Activated naive CD8-positive, alpha-beta T cell treated with anti-CD3 and anti-CD28 coated beads, Interleukin-2, amount 10 ng/mL, durations not matched to agents 7 days and 5 days (primary cell): Measurements from ENCODE around the gene SCLY. TPM values are rescaled to one million over a fixed set of nuclear protein-coding genes. Genes with fewer than 3 reads are reported as not detected.

Experiments
- ATAC-seq: fragments of 150-1000 bp; cut with Tn5 transposase; one replicate; pipeline ENCODE4 v1.10.0; 2021; ENCODE audit warnings: low read depth, moderate library complexity
- POLR2A ChIA-PET: fragments of 350-600 bp; sonication (Branson Sonifier 250); formaldehyde crosslinking; loops from one replicate; lab custom pipeline; 2021; ENCODE audit warnings: antibody characterized with exemption; lab: Charles Lee
- DNase-seq: peaks from one replicate; pipeline ENCODE4 v3.0.0; 2021
- H3K27ac Mint-ChIP-seq: one replicate; pipeline ENCODE4 v1.8.0; 2022; ENCODE audit warnings: mild to moderate bottlenecking, mixed read lengths
- H3K27me3 Mint-ChIP-seq: one replicate; pipeline ENCODE4 v1.8.0; 2022; ENCODE audit warnings: mild to moderate bottlenecking, moderate library complexity, mixed read lengths
- H3K36me3 Mint-ChIP-seq: one replicate; pipeline ENCODE4 v1.8.0; 2021; ENCODE audit warnings: mild to moderate bottlenecking, mixed read lengths
- H3K4me1 Mint-ChIP-seq: one replicate; pipeline ENCODE4 v1.8.0; 2021; ENCODE audit warnings: mixed read lengths
- H3K4me3 Mint-ChIP-seq: one replicate; pipeline ENCODE4 v1.8.0; 2022; ENCODE audit warnings: mild to moderate bottlenecking, moderate library complexity, mixed read lengths
- H3K9me3 Mint-ChIP-seq: one replicate; pipeline ENCODE4 v1.8.0; 2021; ENCODE audit warnings: mixed read lengths
- total RNA-seq, 2 experiments: library from RNA; stranded (reverse); gene quantifications; one replicate each; pipeline ENCODE4 v1.2.3, GENCODE V29; 2021

The SCLY gene
- total RNA-seq, 2 experiments from 2014 or later, result 27.8 to 30.6 TPM

DNA sequence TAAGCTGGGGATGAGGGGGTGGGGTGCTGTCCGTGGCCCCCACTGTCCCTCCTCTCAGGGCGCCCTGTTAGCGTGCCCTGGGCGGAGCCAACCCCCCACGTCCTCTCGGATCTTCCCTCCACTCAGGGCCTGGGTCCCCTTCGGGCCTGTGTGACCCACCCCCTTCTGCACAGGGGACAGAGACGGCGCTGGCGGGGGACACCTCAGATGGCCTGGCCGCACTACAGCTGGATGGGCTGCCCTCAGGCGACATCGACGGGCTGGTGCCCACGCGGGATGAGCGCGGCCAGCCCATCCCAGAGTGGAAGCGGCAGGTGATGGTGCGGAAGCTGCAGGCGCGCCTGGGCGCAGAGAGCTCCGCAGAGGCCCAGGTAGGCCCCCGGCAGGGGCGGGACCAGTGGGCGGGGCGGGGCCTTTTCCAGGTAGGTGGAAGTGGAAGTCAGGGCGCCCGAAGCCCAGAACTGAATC, 67.8 kb downstream of the SCLY start:
- Mint-ChIP-seq H3K9me3 (no peaks in the 10 kb centered on the region), H3K27ac (no peak overlapping the region), H3K4me3 (no peak overlapping the region), H3K4me1 (peaks cover 2% of the 10 kb centered on the region), H3K36me3 (no peaks in the 10 kb centered on the region), H3K27me3 (peaks cover 3% of the 10 kb centered on the region)
- no peak for DNase-seq
- no peak for ATAC-seq
- POLR2A ChIA-PET, result no interaction called here

DNA sequence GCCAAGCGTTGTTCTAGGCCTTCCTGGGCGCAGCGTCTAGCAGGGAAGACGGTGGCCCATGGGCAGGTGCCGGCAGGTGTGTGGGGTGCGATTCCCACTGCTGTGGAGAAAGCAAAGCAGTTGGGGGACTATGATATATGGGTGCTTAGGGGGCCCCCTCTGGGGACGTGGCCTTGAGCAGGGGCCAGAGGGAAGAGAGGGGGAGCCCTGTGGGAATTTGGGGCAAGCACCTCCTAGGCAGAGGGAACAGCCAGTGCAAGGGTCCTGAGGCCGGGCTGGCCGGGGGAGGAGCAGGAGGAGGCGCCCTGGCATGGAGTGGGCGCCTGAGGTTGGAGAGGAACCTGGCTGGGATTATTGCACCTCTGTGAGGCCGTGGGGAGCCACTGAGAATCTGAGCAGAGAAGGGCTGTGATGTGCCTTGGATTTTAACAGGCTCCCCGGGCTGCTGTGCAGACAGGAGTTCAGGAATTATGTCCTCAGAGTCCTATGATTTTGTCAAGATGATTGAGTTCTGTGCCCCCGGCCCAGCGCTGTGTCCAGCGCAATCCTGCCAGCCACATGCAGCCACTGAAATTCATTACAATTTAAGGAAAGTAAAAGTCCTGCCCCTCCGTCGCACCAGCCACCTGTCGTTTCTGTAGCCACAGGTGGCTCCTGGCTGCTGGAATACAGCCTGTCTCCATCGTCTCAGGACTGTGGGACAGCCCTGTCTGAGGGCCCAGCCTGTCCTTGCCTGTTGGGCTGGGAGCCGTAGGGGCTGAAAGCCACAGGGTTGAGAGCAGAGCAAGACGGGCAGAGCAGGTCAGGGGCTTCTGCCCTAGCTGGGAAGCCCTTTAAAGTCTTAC, 68.6 kb downstream of the SCLY start:
- Mint-ChIP-seq H3K27me3 (peaks cover 3% of the 10 kb centered on the region), H3K4me3 (no peak overlapping the region), H3K4me1 (peaks cover 2% of the 10 kb centered on the region), H3K36me3 (no peaks in the 10 kb centered on the region), H3K9me3 (no peaks in the 10 kb centered on the region), H3K27ac (no peak overlapping the region)
- DNase-seq, result no peak
- POLR2A ChIA-PET, result no interaction called here
- ATAC-seq, result no peak

DNA sequence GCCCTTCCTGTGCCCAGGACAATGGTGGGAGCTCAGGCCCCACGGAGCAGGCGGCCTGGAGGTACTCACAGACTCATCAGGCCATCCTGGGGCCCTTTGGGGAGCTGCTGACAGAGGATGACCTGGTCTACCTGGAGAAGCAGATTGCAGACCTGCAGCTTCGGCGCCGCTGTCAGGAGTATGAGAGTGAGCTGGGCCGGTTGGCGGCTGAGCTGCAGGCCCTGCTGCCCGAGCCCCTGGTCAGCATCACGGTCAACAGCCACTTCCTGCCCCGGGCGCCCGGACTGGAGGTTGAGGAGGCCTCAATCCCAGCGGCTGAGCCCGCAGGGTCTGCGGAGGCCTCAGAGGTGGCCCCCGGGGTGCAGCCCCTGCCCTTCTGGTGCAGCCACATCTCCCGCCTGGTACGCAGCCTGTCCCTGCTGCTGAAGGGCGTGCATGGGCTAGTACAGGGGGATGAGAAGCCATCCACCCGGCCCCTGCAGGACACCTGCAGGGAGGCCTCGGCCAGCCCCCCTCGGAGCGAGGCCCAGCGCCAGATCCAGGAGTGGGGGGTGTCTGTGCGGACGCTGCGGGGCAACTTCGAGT, 69.4 kb downstream of the SCLY start:
- POLR2A ChIA-PET, result no interaction called here
- Mint-ChIP-seq H3K4me3 (no peak overlapping the region), H3K36me3 (no peaks in the 10 kb centered on the region), H3K9me3 (no peaks in the 10 kb centered on the region), H3K27me3 (peaks cover 3% of the 10 kb centered on the region), H3K4me1 (no peaks in the 10 kb centered on the region), H3K27ac (no peak overlapping the region)
- ATAC-seq (no peak), DNase-seq (no peak)

DNA sequence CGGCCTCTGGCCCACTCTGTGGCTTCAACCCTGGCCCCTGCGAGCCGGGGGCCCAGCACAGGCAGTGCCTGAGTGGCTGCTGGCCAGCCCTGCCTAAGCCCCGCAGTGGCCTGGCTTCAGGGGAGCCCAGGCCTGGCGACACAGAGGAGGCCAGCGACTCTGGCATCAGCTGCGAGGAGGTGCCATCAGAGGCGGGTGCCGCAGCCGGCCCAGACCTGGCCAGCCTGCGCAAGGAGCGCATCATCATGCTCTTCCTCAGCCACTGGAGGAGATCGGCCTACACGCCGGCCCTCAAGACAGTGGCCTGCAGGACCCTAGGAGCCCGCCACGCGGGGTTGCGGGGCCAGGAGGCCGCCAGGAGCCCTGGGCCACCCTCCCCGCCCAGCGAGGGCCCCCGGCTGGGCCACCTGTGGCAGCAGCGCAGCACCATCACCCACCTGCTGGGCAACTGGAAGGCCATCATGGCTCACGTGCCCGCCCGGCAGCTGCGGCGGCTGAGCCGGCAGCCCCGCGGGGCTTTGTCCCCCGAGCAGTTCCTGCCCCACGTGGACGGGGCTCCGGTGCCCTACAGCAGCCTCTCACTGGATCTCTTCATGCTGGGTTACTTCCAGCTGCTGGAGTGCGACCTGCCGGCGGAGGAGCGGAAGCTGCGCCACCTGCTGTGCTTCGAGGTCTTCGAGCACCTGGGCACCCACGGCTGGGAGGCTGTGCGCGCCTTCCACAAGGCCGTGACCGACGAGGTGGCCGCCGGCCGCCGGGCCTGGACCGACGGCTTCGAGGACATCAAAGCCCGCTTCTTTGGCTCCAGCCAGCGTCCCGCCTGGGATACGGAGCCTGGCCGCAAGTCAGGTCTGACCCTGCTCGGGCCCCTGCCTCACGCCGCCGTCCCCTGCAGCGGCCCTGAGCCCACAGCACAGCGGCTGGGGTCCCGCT, 70.2 kb downstream of the SCLY start:
- ATAC-seq (no peak), DNase-seq (no peak)
- no peaks in the 10 kb centered on the region for H3K36me3 Mint-ChIP-seq
- no peak overlapping the region for H3K27ac Mint-ChIP-seq
- H3K27me3 Mint-ChIP-seq, result peaks cover 3% of the 10 kb centered on the region
- no peaks in the 10 kb centered on the region for H3K4me1 Mint-ChIP-seq
- H3K4me3 Mint-ChIP-seq, result no peak overlapping the region
- no peaks in the 10 kb centered on the region for H3K9me3 Mint-ChIP-seq
- POLR2A ChIA-PET, result no interaction called here

DNA sequence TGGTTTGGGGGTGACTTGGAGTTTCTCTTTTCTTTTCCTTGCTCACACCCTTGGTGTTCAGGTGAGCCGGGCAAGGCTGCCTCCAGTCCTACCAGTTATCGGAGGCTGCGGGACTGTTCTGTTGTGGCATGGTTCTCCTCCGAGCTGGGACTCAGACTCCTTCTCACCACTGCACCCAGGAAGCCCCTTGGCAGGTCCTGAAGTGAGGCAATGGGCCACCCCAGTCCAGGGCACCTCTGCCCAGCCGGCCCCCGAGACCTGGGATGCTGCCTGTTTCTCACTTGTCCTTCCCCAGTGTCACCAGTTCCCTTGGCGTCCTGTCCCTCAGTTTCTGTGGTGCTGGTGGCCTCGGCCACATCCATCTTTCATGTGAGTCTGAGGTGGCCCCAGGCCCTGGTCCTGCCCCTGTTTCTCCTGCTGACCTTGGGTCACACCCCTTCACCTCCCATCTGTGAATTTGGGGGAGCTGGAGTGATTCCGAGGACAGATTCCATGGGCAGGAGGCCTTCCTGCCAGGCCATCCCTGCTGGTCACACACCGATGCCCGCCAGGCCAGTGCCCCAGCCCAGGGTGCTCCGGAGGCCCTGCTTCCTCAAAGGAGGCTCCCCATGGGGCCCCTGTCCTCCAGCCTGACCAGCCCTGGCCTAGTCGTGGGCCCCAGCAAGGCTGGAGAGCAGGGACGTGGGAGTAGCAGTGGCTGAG, 71.1 kb downstream of the SCLY start:
- ATAC-seq (no peak), DNase-seq (no peak)
- Mint-ChIP-seq H3K27ac (no peak overlapping the region), H3K9me3 (no peaks in the 10 kb centered on the region), H3K36me3 (no peaks in the 10 kb centered on the region), H3K4me1 (no peaks in the 10 kb centered on the region), H3K27me3 (peaks cover 3% of the 10 kb centered on the region), H3K4me3 (no peak overlapping the region)
- POLR2A ChIA-PET, result no interaction called here

DNA sequence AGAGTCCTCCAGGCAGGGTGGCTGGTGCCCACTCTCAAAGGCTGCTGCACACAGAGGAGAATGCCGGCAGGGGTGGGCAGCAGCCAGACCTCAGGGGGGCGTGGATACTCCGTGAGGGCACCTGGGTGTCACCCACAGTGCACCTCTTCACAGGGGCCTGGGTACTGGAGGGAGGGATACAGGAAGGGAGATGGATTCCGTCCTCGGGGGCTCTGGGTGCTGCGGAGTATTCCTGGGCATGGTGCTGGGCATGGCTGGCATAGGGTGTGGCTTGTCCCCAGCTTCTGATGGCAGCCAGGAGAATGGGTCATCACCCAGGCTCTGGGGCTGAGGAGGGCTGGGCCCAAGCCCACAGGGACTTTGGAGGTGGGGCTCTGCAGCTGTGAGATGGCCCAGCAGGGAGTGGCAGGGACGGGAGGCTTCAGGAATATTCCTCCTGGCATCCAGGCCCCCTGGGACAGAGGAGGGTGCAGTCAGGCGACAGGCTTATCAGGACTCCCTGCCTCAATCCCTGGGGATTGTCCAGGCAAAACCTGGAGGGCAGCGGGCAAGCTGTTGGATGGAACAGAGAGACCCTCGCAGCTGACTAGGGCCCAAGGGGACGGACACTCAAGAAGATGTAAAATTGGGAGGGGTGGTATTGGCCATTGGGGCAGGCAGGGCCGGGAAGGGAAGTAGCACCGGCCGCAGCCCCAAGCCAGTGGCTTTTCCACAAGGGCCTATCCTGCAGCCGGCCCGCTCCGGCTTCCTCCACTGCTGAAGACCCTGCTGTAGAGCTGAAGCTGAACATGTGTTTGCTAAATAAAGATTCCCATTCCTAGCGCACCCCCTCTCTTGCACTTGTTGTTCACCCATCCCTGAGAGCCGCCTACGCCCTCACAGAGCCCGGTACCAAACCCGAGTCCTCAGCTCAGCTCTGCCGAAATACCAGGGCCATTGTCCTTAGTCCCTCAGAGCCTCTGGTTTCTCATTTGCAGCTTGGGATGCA, 72.0 kb downstream of the SCLY start:
- POLR2A ChIA-PET, result interaction anchor here (0.6 kb wide), 1 partner anchor 70 kb away, joined by 4 read pairs; no protein-coding TSS in a partner anchor
- H3K27me3 Mint-ChIP-seq, result peaks cover 3% of the 10 kb centered on the region
- ATAC-seq (no peak), DNase-seq (no peak)
- H3K36me3 Mint-ChIP-seq, result no peaks in the 10 kb centered on the region
- H3K4me3 Mint-ChIP-seq, result no peak overlapping the region
- H3K9me3 Mint-ChIP-seq, result no peaks in the 10 kb centered on the region
- no peak overlapping the region for H3K27ac Mint-ChIP-seq
- no peaks in the 10 kb centered on the region for H3K4me1 Mint-ChIP-seq

- POLR2A ChIA-PET, result interaction anchor here (0.6 kb wide), 1 partner anchor 69 kb away, joined by 4 read pairs; no protein-coding TSS in a partner anchor
- Mint-ChIP-seq H3K27me3 (no peaks in the 10 kb centered on the region), H3K4me3 (no peak overlapping the region)
Measured at GRCh38 chr2:238133499-238134392, 72.9 kb downstream of the SCLY start.

GRCh38 chr2:238134393-238134785, 73.6 kb downstream of the SCLY start:
- Mint-ChIP-seq H3K36me3 (no peaks in the 10 kb centered on the region), H3K27me3 (no peaks in the 10 kb centered on the region), H3K27ac (no peak overlapping the region), H3K4me3 (no peak overlapping the region), H3K9me3 (no peaks in the 10 kb centered on the region), H3K4me1 (no peaks in the 10 kb centered on the region)
- DNase-seq (no peak), ATAC-seq (no peak)
- POLR2A ChIA-PET, result no interaction called here

More at GRCh38 chr2:238133499-238134392, 72.9 kb downstream of the SCLY start:
- Mint-ChIP-seq H3K27ac (no peak overlapping the region), H3K9me3 (no peaks in the 10 kb centered on the region), H3K4me1 (no peaks in the 10 kb centered on the region), H3K36me3 (no peaks in the 10 kb centered on the region)
- ATAC-seq (no peak), DNase-seq (no peak)

GRCh38 chr2:238135601-238136150, 74.9 kb downstream of the SCLY start:
- no peaks in the 10 kb centered on the region for H3K36me3 Mint-ChIP-seq
- no peak overlapping the region for H3K27ac Mint-ChIP-seq
- no peak overlapping the region for H3K4me3 Mint-ChIP-seq
- H3K9me3 Mint-ChIP-seq, result no peaks in the 10 kb centered on the region
- H3K27me3 Mint-ChIP-seq, result no peaks in the 10 kb centered on the region
- DNase-seq (no peak), ATAC-seq (no peak)
- no peaks in the 10 kb centered on the region for H3K4me1 Mint-ChIP-seq
- POLR2A ChIA-PET, result no interaction called here

DNA sequence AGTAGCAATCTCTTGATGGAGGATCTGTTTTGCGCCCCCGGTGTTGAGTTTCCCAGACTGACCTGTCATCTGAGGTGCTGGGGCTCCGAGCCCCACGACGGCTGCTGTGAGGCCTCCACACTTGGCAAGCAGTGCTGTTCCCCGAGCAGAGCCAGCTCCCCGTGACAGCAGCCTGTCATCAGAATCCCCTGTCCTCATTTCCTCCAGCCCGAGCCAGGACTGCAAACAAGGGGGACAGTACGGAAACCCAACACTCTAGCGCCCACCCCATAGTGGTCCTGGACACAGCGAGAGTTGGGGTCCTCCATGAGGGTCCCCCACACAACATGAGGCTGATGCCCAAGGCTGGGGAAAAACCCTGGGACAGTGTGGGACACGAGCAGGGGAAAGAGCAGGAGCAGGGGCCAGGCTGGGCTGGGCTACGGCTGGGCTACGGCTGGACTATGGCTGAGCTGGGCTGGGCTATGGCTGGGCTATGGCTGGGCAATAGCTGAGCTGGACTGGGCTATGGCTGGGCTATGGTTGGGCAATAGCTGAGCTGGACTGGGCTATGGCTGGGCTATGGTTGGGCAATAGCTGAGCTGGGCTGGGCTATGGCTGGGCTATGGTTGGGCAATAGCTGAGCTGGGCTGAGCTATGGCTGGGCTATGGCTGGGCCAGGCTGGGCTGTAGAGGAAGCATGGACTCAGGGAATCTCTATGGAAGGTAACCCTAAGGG, 76.2 kb downstream of the SCLY start:
- H3K27ac Mint-ChIP-seq, result no peak overlapping the region
- no peak overlapping the region for H3K4me3 Mint-ChIP-seq
- no peaks in the 10 kb centered on the region for H3K36me3 Mint-ChIP-seq
- H3K9me3 Mint-ChIP-seq, result no peaks in the 10 kb centered on the region
- ATAC-seq, result no peak
- no peak for DNase-seq
- peaks cover 2% of the 10 kb centered on the region for H3K4me1 Mint-ChIP-seq
- POLR2A ChIA-PET, result no interaction called here
- H3K27me3 Mint-ChIP-seq, result no peaks in the 10 kb centered on the region

DNA sequence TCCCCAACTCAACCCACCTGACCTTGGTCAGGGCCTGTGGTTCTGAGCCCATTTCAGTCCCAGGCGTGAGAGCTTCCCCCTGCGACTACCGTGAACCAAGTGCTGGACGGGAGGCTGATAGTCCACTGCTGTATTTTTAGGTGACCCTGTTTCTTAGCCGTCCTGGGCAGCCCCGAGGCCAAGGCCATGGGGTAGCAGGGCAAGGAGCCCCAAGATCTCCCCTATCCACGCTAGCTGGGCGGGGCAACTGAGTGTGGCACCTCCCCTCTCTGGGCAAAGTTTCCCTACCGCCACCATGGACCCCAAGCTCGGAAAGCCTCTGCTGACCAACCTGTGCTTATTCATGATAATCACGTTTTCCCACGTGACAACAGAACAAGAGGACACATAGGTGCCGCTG, 77.1 kb downstream of the SCLY start:
- Mint-ChIP-seq H3K27ac (no peak overlapping the region), H3K4me1 (peaks cover 2% of the 10 kb centered on the region)
- no peak for ATAC-seq

More for the DNA sequence above, 77.1 kb downstream of the SCLY start:
- Mint-ChIP-seq H3K36me3 (no peaks in the 10 kb centered on the region), H3K27me3 (no peaks in the 10 kb centered on the region), H3K4me3 (no peak overlapping the region), H3K9me3 (no peaks in the 10 kb centered on the region)
- no peak for DNase-seq
- POLR2A ChIA-PET, result no interaction called here
